K562 (cell line): ENCODE measurements around the gene DNAH3. TPM values are rescaled to one million over a fixed set of nuclear protein-coding genes. Genes with fewer than 3 reads are reported as not detected.

ENCODE experiments used
- ATF7 ChIP-seq: fragments of 450-650 bp; IDR thresholded peaks from 2 replicates; pipeline ENCODE4 v1.7.1; 2014; ENCODE audit warnings: mild to moderate bottlenecking, moderate library complexity
- BMI1 ChIP-seq: fragments of 150-350 bp; IDR thresholded peaks from 2 replicates; pipeline ENCODE4 v1.6.1; 2014; ENCODE audit warnings: low read length
- CAMTA2 ChIP-seq: fragments of 250-450 bp; sonication (Bioruptor Pico); conservative IDR thresholded peaks from 2 replicates; pipeline ENCODE4 v1.5.1; 2022
- ESRRA ChIP-seq: fragments of 450-650 bp; IDR thresholded peaks from 2 replicates; pipeline ENCODE4 v1.6.1; 2014; ENCODE audit warnings: low read depth, mild to moderate bottlenecking, moderate library complexity, borderline replicate concordance
- FOXA3 ChIP-seq, 2 experiments: fragments of 450-650 bp in 1 of 2; sonication (generic) in 1 of 2; formaldehyde crosslinking; IDR thresholded peaks in 1 of 2; conservative IDR thresholded peaks in 1 of 2; 2 replicates each; pipeline versions ENCODE4 v1.4.0 to v1.8.0; 2020 to 2022; ENCODE audit warnings: mild to moderate bottlenecking in 2 of 2, missing genetic modification reagents in 1 of 2
- ILF3 ChIP-seq: fragments of 450-650 bp; IDR thresholded peaks from 2 replicates; pipeline ENCODE4 v1.6.1; 2018; ENCODE audit warnings: antibody characterized with exemption, mild to moderate bottlenecking, moderate library complexity, borderline replicate concordance
- NCOR1 ChIP-seq: fragments of 450-650 bp; IDR thresholded peaks from 2 replicates; pipeline ENCODE4 v1.6.1; 2016; ENCODE audit warnings: mild to moderate bottlenecking, moderate library complexity
- PCBP2 ChIP-seq: fragments of 200-400 bp; formaldehyde crosslinking; IDR thresholded peaks from 2 replicates; pipeline ENCODE4 v1.6.1; 2018; ENCODE audit warnings: low read length, low read depth, mild to moderate bottlenecking, moderate library complexity; ENCODE audit not compliant: poor library complexity, severe bottlenecking
- ZBTB1 ChIP-seq: sonication (generic); formaldehyde crosslinking; IDR thresholded peaks from 2 replicates; pipeline ENCODE4 v1.8.1; 2023; ENCODE audit warnings: missing genetic modification reagents, low read depth, mild to moderate bottlenecking, borderline replicate concordance
- ZBTB33 ChIP-seq: sonication (generic); formaldehyde crosslinking; IDR thresholded peaks from 2 replicates; pipeline ENCODE4 v1.8.1; 2023; ENCODE audit warnings: mild to moderate bottlenecking, missing genetic modification reagents
- ZBTB49 ChIP-seq: sonication (generic); formaldehyde crosslinking; IDR thresholded peaks from 2 replicates; pipeline ENCODE4 v1.8.0; 2022; ENCODE audit warnings: missing genetic modification reagents, mild to moderate bottlenecking, borderline replicate concordance
- ZFX ChIP-seq: sonication (generic); formaldehyde crosslinking; IDR thresholded peaks from 2 replicates; pipeline ENCODE4 v1.8.0; 2022; ENCODE audit warnings: mild to moderate bottlenecking, missing genetic modification reagents, moderate library complexity
- ZNF561 ChIP-seq: fragments of 450-650 bp; formaldehyde crosslinking; conservative IDR thresholded peaks from 2 replicates; pipeline ENCODE4 v1.4.0; 2020; ENCODE audit warnings: mild to moderate bottlenecking, moderate library complexity
- polyA plus RNA-seq, 8 experiments: library from polyadenylated mRNA; depleted of rRNA in 4 of 8; stranded (reverse) in 5 of 8; unstranded in 3 of 8; fragments of >200 nt; fragmentation: Nextera tagmentation in 2 of 8; fragmentation: Illumina TruSeq in 1 of 8; extraction: Ambion mirVana in 2 of 8; extraction: Trizol in 1 of 8; gene quantifications; 2 replicates each; pipeline versions ENCODE4 v1.2.1 to v1.2.3, GENCODE V29; 2011 to 2014; ENCODE audit warnings: inconsistent platforms in 1 of 8, missing spikeins in 1 of 8
- total RNA-seq, 7 experiments: library from RNA; depleted of rRNA in 6 of 7; stranded (reverse); fragments of >200 nt in 6 of 7; fragmentation: Illumina TruSeq in 2 of 7; extraction: Trizol in 2 of 7; gene quantifications; 2 replicates each; pipeline versions ENCODE4 v1.2.1 to v1.2.3, GENCODE V29; 2011 to 2021; ENCODE audit warnings: low replicate concordance in 1 of 7
- TF ChIP-seq, protein P1 (sequence below): sonication (generic); formaldehyde crosslinking; IDR thresholded peaks from 2 replicates; pipeline ENCODE4 v1.8.0; 2022; ENCODE audit warnings: mild to moderate bottlenecking, missing genetic modification reagents
- TF ChIP-seq, protein P2 (sequence below): fragments of 250-450 bp; sonication (Bioruptor Pico); IDR thresholded peaks from 2 replicates; pipeline ENCODE4 v1.5.0; 2020; ENCODE audit warnings: mild to moderate bottlenecking, borderline replicate concordance

DNAH3 gene
- total and polyA plus RNA-seq, 9 of the 15 experiments (the other 6 are each of a cell fraction or from before 2014, with no cell fraction given) = 0.32 to 0.84 (median 0.44) TPM

DNA sequence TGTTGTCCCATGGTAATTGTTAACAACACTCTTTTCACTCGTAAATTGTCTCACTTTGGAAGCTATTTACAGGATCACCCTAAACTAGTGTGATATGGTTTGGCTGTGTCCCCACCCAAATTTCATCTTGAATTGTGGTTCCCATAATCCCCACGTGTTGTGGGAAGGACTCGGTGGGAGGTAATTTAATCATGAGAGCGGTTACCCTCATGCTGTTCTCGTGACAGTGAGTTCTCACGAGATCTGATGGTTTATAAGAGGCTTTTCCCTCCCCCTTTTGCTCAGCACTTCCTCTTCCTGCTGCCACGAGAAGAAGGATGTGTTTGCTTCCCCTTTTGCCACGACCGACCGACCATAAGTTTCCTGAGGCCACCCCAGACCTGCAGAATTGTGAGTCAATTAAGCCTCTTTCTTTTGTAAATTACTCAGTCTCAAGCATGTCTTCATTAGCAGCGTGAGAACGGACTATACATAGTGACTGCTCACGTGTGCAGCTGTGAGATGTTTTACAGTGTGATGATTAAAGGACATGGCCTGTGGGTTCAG is 34.4 kb downstream of the DNAH3 start (continued):
- TF ChIP-seq ZBTB33 (CRISPR knock-in tag) = no peak
- no peak for TF ChIP-seq FOXA3 (CRISPR knock-in tag; conservative IDR thresholded peaks at IDR 0.05 in 1 of 2, IDR thresholded peaks at IDR 0.05 in 1 of 2)
- no peak for TF ChIP-seq ZNF561 (CRISPR knock-in tag)
- TF ChIP-seq ZFX (CRISPR knock-in tag) = no peak
- TF ChIP-seq, protein P1, sequence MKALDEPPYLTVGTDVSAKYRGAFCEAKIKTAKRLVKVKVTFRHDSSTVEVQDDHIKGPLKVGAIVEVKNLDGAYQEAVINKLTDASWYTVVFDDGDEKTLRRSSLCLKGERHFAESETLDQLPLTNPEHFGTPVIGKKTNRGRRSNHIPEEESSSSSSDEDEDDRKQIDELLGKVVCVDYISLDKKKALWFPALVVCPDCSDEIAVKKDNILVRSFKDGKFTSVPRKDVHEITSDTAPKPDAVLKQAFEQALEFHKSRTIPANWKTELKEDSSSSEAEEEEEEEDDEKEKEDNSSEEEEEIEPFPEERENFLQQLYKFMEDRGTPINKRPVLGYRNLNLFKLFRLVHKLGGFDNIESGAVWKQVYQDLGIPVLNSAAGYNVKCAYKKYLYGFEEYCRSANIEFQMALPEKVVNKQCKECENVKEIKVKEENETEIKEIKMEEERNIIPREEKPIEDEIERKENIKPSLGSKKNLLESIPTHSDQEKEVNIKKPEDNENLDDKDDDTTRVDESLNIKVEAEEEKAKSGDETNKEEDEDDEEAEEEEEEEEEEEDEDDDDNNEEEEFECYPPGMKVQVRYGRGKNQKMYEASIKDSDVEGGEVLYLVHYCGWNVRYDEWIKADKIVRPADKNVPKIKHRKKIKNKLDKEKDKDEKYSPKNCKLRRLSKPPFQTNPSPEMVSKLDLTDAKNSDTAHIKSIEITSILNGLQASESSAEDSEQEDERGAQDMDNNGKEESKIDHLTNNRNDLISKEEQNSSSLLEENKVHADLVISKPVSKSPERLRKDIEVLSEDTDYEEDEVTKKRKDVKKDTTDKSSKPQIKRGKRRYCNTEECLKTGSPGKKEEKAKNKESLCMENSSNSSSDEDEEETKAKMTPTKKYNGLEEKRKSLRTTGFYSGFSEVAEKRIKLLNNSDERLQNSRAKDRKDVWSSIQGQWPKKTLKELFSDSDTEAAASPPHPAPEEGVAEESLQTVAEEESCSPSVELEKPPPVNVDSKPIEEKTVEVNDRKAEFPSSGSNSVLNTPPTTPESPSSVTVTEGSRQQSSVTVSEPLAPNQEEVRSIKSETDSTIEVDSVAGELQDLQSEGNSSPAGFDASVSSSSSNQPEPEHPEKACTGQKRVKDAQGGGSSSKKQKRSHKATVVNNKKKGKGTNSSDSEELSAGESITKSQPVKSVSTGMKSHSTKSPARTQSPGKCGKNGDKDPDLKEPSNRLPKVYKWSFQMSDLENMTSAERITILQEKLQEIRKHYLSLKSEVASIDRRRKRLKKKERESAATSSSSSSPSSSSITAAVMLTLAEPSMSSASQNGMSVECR (CRISPR knock-in tag) = no peak; the same call in 1 of the 2 replicates
- no peak for TF ChIP-seq ILF3
- no peak for TF ChIP-seq ZBTB1 (CRISPR knock-in tag)
- TF ChIP-seq, protein P2, sequence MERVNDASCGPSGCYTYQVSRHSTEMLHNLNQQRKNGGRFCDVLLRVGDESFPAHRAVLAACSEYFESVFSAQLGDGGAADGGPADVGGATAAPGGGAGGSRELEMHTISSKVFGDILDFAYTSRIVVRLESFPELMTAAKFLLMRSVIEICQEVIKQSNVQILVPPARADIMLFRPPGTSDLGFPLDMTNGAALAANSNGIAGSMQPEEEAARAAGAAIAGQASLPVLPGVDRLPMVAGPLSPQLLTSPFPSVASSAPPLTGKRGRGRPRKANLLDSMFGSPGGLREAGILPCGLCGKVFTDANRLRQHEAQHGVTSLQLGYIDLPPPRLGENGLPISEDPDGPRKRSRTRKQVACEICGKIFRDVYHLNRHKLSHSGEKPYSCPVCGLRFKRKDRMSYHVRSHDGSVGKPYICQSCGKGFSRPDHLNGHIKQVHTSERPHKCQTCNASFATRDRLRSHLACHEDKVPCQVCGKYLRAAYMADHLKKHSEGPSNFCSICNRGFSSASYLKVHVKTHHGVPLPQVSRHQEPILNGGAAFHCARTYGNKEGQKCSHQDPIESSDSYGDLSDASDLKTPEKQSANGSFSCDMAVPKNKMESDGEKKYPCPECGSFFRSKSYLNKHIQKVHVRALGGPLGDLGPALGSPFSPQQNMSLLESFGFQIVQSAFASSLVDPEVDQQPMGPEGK (CRISPR knock-in tag) = no peak
- no peak for TF ChIP-seq CAMTA2
- peak; percentile 32; the same call in 1 of the 2 replicates for TF ChIP-seq ATF7
- TF ChIP-seq BMI1 = no peak
- TF ChIP-seq PCBP2 = no peak
- TF ChIP-seq ESRRA = peak; percentile 38; the same call in 1 of the 2 replicates
- TF ChIP-seq ZBTB49 (CRISPR knock-in tag) = no peak
- no peak for TF ChIP-seq NCOR1
